NCI-H1417 (cell line): ENCODE results near the gene KLF2.
A peak's percentile ranks its signal among the peaks of the same experiment; 100 is the strongest.

Source experiments
- DNase-seq, 3 experiments: peaks; one replicate each; lab custom pipeline; 2025; lab: John Stamatoyannopoulos, UW

The KLF2 gene

DNA sequence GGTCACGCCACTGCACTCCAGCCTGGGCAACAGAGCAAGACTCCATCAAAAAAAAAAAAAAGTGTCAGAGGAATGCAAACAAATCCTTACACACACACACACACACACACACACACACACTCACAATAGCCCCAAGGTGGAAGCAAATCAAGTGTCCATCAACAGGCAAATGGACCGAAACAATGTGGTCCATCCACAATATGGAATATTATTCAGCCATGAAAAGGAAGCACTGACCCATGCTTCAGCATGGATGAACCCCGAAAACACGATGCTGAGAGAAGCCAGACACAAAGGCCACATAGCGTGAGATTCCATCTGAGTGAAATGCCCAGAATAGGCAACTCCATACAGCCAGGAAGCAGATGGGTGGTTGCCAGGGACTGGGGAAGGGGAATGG, 16.5 kb upstream of the KLF2 start:
- no peak for DNase-seq

- DNase-seq: no peak
Measured at GRCh38 chr19:16309643-16310042, 15.0 kb upstream of the KLF2 start.

DNA sequence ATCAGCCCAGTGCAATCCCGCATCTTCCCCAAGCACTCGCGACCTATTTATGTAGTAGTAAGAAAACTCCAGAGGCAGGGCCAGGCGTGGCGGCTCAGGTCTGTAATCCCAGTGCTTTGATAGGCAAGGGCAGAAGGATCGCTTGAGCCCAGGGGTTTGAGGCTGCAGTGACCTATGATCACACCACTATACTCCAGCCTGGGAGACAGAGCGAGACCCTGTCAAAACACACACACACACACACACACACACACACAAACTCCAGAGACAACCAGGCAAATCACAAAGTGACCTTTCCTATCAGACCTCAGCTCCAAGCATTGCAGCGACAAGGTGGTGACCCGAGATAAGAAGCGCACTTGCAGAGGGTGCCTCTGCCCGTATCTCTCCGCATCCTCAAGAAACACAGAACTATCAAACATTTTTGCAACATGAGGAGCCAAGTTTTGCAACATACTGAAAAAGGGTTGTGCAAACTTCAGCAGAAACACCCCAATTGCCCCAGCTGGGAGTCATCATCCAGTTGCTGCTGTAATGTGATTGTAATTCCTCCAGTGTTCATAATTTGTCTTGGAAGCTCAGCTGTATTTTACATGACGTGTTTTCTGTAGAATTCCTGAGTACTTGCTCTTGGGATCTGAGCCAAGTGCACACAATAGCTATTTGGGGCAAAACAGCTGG, 8.7 kb upstream of the KLF2 start:
- DNase-seq: no peak

GRCh38 chr19:16316506-16316882, 8.1 kb upstream of the KLF2 start:
- no peak for DNase-seq

- no peak for DNase-seq
Measured at GRCh38 chr19:16319481-16319880, 5.1 kb upstream of the KLF2 start.

- DNase-seq: no peak
Measured at GRCh38 chr19:16320987-16321386, 3.6 kb upstream of the KLF2 start.

GRCh38 chr19:16325161-16325527, 518 bp downstream of the KLF2 start:
- DNase-seq: no peak

GRCh38 chr19:16325641-16326400, 1.2 kb downstream of the KLF2 start:
- no peak for DNase-seq

DNA sequence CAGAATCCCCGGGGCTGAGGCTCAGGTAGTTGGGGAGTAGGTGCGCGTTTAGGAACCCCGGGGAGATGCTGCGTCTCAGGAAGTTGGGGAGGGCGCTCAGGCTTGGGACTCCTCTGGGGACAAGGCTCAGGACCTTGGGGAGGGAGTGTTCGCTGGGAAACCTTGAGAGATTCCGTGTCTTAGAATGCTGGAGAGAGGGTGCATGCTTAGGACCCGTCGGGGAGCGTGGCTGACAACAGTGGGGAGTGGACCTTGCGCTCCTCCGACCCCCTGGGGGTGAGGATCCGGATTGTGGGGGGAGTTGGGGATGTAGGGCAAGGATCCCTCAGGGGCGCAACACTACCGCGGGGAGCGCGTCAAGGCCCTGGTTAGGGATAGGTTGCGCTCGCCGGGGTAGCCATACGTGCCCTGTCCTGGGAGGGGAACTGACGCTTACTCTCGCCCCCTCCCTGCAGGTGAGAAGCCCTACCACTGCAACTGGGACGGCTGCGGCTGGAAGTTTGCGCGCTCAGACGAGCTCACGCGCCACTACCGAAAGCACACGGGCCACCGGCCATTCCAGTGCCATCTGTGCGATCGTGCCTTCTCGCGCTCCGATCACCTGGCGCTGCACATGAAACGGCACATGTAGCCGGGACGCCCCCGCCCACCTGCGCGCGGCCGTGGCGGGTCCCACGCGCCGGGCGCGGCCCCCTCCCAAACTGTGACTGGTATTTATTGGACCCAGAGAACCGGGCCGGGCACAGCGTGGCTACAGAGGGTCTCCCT, 2.0 kb downstream of the KLF2 start:
- DNase-seq: no peak

DNA sequence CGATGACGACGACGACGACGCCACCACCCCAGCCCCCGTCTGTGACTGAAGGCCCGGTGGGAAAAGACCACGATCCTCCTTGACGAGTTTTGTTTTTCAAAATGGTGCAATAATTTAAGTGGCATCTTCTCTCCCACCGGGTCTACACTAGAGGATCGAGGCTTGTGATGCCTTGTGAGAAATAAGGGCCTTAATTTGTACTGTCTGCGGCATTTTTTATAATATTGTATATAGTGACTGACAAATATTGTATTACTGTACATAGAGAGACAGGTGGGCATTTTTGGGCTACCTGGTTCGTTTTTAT, 2.5 kb downstream of the KLF2 start:
- DNase-seq: no peak

- DNase-seq: no peak
Measured at GRCh38 chr19:16327501-16327900, 2.9 kb downstream of the KLF2 start.

DNA sequence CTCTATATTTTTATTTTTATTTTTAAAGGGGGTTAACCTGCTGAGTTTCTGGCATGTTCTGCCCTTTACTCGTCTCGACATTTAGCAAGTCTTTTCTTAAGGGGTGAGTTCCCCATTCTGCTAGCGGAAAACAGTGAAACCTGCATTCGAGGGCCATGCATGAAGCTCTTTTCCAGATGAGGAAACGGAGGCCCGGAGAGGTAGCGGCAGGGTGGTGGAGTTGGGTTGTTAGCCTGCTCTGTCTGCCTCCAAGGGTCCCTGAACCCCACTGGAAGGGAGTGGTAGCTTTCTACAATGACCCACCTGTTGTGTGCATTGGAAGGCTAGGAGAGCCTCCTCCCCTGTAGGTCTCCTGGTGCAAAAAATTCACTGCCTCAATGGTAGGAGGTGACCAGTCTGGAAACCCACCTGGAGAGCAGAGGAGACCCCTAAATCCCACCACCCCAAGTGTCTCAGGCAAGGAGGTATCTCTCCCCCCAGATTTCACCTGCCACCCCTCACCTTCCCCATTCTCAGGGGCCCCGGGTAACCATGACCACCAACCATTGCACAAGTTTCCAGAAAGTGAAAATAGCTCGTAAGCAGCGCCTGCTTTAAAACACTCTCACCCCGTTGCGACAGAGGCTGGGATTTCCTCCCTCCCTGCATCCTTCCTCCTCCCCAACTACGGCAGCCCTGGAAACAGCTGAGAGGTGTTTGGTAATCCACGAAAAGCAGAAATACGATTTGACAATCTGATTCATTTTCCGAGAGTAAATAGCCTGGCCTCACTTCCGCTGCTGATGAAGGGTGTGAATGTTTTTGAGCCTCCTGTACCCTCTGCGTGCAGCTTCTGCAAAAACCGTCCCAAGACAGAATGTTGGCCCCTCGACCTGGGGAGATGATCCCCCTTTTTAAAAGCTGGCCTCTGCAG, 3.5 kb downstream of the KLF2 start:
- peak in 1 of 3 experiments; percentile 12 for DNase-seq

DNA sequence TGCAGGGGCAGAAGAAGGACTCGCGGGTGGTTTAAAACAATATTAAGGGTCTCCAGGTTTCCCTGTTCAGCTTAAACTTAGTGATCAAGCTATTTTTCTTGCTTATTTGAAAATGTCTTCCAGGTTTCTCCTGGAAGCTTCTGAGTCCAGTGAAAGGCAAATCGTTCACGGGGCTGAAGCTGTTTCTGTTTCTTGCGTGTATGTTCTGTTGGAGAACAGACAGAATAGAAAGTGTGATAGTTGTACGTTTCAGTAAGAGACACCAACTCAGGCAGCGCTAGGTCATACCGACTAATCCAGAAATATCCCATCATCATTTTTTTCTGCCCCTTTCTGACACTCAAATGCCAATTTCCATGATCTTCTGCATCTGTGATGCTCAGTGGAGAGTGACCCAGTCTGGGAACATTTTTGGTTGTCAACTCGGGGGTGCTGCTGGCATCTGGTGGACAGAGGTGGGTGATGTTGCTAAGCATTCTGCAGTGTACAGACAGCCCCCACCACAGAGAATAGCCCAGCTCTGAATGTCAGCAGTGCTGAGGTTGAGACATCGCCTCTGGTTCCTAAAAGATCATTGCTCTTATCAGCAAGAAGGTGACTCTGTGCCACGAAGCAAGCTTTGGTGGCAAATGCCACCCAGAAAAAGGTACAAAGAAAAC, 4.3 kb downstream of the KLF2 start:
- peak in 1 of 3 experiments; percentile 12 for DNase-seq

DNA sequence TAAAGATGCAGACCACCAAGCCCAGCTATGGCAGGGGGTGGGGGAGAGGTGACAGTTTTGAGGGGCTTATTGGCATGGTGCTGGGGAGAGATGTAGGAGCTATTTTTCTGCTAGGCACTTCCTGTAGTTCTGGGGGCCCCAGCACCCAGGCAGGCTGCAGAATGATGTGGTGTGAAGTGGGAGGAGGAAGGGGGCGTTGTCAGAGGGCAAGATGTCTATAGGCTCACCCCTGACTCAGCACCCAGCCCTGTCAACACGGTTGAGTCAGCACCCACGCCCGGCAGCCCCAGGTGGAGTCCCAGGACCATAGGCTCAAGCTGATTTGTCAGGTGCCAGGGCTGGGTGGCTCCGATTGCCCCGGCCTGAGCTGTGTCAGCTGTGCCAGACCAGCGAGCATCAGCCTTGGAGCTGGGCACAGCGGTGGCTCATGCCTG, 5.8 kb downstream of the KLF2 start:
- no peak for DNase-seq

- DNase-seq: no peak
Measured at GRCh38 chr19:16330806-16331690, 6.4 kb downstream of the KLF2 start.

DNA sequence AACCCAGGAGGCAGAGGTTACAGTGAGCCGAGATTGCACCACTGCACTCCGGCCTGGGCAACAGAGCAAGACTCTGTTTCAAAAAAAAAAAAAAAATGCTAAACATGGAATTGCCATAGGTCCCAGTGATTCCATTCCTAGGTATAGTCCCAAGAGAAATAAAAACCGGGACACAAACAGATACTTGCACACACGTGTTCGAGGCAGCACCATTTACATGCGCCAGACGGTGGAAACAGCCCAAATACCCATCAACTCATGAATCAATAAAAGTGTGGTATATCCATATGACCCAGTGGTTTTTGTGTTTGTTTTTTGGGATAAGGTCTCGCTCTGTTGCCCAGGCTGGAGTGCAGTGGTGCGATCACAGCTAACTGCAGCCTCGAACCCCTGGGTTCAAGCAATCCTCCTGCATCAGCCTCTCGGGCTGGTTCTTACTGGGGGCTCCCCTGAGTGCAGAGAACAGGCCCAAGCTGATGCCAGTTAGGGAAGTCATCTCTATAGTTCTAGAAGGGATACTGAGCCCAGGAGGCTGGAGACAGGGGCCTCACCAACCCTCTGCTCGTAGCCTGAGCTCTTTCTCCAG, 8.5 kb downstream of the KLF2 start:
- no peak for DNase-seq

- no peak for DNase-seq
Measured at GRCh38 chr19:16334411-16334810, 9.8 kb downstream of the KLF2 start.

GRCh38 chr19:16335226-16335625, 10.6 kb downstream of the KLF2 start:
- no peak for DNase-seq

DNA sequence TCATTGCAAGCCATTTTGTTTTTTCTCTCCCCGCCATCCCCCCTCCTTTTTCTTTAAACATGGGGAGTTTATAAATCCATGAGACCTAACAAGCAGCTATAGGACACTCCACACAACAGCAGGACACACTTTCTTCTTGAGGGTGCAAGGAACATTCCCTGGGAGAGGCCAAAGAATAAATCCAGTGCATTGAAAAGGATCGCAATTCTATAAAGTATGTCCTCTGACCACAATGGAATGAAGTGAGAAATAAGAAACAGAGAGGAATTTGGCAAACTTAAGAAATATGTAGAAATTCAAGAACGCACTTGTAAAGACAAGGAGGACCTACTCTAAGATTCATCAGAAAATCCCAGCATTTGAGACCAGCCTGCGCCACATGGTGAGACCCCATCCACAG, 11.9 kb downstream of the KLF2 start:
- DNase-seq: no peak

- no peak for DNase-seq
Measured at GRCh38 chr19:16337809-16338469, 13.3 kb downstream of the KLF2 start.
